Dedifferentiated amniotic fluid mesenchymal stem cell (primary cell): Measurements from ENCODE around the gene CORO6.

Experiments used
- DNase-seq: peaks from one replicate; pipeline ENCODE4 v3.0.0-alpha.2; 2016; ENCODE audit errors: extremely low spot score

Gene CORO6

DNA sequence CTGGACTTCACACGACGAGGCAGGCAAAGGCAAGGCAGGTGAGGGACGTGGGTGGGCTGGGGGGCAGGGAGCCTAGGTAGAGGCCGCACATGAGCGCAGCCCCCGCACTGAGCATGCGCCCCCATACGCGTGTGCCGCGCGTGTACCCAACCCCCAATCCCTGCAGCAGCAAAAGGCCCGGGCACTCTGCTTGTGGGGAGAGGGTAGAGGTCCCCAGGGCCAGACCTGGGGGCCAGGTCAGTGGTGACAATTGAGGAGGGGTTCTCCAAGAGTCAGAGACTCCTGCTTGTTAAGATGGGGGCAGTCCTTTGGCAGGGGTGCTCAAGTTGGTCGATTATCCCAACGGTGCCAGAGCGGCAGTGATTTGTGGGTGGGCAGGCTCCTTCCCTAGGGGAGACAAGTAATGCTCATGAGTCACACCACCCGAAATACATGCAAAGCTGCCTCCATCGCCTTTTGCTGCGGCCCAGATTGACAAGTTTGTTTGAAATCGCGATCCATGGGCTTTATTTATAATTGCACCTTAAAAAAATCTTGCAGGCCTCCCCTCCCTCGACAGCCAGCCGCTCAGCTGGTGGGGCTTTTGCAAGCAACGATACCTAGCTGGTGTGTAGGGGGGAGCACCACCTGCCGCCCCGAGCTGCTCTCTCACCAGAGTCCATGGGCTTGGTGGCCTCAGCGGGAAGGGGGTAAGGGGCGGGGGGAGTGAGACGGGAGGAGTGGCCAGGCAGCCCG, 32.1 kb downstream of the CORO6 start:
- no peak for DNase-seq

DNA sequence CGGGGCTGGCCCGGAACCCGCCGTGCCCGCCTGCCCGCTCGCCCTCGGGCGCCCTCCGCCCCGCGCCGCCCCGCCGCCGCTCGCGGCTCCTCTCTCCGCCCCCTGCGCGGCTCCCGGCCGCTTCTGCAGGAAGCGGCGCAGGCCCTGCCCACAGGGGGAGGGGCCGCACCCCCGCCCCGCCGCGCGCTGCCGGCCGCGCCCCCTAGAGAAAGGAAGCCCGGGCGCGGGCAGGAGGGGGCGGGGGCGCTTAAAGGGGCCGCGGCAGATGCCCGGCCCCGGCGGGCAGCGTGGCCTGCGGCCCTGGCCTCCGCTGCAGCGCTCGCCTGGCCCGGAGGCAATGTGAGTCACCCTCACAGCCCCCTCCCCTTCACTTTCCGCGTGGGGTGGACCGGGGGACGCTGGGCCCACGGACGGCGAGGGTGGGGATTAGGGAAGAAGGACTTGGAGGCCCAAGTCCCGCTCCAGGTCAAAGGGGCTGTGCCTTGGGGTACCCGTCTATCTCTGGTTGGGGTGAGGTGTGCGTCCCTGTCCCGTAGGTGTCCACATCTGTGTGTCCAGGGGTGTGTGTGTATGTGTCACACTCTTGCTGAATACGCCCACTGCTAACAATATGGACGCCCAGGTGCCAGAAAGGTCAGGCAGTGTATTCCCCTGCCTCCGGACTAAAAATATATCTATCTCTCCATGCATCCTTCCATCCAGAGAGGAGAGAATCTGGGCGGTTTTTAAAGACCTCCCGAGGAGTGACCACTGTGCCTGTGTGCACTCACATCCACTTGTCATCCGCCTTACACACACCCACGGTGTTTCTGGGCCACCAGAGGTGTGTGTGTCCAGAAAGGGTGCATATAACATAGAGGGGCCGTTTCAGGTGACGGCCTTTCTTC, 32.9 kb downstream of the CORO6 start, which contains the start of gene GIT1:
TSS of gene GIT1 (minus strand) at position 125 of the 887 bp plus-strand sequence. CDS start 270 bp downstream, outside the sequence.
- DNase-seq = peak; percentile 73

DNA sequence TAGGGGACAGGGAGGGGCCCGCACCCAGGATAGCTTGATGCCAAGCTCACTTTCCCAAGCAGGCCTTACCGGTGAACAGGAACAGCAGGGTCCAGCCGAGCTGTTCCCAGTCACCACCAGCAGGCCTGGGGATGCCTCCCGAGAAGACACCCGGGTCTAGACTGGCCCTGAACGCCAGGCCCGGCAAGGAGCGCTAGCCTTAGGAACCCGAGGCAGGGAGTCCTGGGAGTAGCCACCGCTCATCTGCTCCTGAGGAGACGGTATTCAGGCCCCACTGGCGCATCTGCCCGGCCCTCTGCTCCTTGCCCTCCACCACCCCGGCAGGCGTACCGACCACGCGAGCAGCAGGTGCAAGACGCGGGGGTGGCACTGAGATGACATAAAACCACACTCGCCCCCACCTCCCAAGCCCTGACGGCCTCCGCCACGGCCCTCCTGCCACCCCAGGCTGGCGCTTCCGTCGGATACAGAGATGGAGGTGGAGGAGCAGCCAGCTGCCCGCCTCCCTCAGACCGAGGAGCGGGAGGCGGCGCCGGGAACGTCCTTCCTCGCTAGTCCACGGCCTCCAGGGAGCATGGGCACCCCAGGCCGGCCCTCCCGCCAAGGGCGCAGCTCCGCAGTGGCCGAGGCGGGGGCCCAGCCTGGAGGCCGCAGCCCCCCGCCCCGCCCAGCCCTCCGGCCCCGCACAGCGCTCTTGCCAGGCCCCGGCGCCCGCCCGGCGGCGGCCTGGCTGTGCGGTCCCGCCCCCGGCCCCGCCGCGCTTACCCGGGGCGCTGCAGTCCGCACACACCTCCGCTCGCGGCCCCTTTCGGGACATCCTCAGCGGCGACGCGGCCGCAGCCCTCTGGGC, 33.9 kb downstream of the CORO6 start:
- DNase-seq = no peak

DNA sequence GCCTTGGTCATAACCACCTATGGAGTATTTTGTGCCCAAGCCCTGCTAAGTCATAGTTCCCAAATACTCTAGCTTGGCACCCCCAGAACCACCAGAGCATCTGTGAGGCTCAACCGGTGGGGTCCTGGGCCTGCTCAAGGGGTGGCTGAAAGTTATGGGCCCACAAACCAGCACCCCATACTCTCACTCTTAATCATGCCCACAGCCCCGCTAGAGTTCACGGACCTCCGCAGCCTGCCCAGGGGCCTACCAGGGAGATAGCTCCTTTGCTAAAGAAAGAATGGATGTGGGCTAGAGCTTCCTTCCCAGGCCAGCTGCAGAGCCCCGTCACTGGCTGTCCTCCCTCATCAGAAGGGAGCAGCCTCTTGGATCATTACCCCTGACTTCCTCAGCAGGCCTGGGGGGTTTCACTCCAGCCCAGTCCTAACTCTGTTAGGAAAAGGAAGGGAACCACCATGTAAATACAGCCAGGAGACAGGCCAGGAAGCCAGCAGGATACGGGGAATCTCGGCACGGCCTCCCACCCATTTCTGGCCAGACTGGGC, 34.6 kb downstream of the CORO6 start:
- DNase-seq = no peak

DNA sequence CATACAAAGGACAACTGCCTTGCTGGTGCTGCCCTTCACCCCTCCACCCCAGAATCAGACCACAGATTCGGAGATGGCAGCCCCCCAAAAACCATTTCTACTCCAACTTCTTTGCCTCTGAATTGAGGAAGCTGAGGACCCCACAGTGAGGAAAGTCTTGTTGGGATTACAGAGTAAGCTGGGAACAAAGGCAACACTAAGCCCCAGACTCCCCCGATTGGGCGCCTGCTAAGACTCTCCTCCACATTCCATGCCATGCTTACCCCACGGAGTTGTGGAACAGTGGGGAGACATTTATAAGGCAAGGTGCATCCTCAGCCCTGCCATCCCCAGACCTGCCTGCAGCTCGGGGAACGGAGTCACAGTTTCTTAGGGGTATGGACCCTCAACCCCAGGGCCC, 35.1 kb downstream of the CORO6 start:
- DNase-seq = no peak

DNA sequence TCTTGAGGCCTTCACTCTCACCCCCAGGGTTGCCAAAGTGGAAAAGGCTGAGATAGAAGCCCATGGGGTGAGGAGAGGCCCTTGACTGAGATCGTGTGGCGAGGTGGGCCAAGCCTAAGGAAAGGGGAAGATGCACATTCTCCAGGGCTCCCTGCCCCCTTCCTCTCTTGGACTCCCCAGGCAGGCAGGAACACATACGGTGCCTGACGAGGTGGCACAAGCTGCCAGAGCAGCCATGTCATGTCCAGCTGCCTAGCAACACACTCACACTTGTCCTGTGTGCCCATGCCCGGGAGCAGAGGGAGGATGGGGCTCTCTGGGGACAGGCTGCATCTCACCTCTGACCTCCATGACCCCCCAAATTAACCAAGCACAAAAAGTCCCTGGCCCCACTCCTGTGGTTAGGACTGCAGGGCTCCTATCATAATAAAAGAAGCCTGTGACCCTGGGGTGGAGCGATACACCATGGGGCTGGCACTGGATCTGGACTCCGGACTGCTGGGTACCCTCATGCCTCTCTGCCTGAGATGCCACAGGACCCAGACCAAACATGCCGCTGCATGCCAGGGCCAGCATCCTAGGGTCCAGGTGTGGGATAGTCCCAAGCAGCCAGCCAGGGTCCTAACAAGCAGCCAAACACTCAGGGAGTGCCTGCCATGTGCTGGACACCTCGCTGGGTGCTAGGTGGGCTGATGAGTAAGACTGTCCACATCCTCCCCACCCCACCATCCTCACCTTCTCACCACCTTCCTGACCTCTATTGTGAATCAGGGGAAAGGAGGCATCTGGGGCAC, 35.8 kb downstream of the CORO6 start:
- no peak for DNase-seq

DNA sequence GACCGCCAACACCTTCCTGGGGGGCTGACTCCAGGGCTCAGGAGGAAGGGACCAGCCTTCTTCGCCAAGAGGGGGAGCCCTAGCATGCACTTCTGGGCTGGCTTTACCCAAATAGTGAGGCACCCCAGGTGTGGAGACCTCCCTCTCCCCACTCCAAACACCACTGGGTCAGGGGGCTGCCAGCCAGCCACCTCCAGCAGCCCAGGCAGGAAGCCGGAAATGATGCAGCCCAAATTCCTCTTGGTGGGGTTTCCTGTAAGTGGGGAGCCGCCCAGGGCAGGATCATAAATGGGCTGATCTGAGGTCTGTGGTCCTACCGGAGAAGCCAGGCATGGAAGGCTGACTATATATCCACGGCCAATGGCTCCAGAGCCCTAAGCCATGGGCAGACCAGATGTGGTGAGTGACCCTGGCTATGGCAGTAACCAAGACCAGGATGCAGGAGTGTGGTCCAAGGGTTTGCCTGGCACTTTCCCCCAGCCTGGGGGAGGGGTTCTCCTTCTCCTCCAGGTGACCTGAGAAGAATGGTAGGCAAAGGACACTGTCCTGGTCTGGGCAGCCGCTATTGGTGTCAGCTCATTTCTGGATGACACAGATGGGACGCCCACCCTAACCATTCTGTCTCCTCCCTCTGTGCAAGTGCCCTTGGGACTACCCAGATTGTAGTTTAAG, 37.5 kb downstream of the CORO6 start:
- no peak for DNase-seq

DNA sequence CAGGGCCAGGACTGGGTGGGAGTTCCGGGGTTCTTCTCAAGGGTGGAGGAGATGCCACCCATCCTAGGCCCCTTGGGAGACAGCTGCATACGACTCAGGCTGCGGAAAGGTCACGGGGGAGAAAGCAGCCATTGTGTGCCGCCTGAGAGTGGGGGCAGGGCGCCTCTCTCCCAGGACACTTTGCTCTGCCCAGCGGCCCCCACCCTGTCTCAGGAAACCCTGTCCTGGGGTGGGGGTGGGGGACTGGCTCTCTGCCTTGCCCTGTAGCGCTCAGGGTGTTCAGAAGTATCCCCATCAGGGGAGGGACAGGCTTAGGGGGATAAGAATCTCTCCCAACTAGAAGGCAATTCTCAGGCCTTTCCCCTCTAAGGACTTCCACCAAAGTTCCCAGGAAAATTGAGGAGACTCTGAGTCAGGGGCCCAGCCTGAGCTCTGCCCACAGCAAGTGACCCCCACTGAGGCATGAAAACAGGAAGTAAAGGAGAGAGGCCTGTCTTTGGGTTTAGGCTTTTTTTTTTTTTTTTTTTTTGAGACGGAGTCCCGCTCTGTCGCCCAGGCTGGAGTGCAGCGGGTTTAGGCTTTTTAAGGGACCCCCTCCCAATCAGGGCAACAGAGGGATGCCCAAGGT, 38.1 kb downstream of the CORO6 start:
- no peak for DNase-seq

DNA sequence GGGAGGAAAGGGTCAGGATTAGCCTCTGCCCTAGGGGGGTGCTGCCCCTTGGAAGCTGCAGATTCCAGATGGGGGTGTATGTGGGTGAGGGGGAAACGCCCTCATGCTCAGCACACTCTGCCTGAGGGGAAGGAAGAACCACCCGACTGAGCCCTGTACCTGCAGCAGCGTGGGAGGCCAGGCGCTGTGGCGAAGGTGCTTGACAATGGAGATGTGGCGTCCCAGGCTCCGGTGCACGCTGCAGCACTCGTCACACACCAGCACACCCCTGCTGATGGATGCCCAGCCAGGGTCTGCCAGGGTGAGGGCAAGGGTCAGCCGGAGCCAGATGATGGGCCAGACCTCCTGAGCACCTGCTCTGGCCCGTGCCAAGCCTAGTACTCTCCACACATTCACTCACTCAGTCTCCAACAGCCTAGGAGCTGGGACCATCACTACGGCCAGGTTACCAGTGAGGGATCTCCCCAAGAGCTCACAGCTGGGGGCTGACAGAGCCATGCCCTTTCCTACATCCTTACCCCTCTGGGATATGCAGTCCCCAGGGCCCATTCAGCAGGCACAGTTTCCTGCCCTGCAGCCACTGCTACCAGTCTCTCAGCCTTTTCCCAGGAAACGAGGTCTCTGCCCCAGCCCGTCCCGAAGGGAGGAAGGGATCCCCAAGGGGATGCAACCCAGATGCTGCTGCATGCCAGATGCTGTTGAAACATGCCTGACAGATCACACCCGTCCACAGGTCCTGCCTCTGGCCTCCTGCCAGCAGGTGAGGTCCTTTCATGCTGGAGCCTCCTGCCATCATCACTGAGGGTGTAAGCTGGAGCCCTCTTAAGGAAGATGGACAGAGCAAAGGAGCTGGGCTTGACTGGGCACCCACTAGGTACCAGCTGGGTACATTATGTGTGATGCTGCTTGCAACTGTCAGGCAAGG, 39.1 kb downstream of the CORO6 start:
- DNase-seq = no peak

DNA sequence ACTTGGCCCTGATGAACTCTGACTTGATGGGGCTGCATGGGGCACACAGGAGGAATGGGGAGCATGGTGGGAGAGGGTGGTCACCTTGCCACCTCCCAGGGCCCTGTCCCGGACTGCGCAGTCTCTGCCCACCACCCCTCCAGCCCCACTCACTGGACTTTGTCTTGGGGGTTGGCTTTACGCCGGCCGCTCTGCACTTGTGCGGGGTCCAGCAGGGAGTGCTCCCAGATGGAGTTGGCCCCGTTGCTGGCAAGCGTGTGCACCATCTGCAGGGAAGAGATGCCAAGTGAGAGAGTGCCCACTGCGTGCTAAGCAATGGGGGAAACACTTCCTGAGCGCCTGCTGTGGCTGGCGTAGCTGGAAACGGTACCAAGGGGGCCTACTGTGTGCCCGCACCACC, 39.9 kb downstream of the CORO6 start:
- no peak for DNase-seq

DNA sequence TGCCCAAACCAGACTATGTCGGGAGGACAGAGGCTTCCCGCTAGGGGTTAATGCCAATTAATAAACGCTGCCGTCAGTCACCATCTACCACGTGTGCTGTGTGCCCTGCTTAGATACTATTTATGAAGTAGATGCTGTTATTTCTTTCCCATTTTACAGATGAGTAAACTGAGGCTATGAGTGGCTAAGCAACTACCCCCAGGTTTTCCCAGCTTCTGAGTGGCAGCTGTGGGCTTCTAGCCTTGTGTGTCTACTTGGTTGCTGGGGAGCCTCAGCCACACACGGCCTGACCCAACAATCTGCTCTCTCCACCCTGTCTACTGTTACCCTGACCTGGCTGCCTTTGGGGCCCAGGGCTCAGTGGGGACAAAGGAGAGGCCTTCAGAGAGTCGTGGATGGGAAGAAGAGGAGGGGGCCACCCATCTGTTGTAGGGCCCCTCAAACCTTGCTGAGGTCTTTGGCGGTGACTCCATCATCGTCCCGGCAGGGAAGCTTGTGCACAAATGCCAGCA, 40.4 kb downstream of the CORO6 start:
- DNase-seq = no peak

DNA sequence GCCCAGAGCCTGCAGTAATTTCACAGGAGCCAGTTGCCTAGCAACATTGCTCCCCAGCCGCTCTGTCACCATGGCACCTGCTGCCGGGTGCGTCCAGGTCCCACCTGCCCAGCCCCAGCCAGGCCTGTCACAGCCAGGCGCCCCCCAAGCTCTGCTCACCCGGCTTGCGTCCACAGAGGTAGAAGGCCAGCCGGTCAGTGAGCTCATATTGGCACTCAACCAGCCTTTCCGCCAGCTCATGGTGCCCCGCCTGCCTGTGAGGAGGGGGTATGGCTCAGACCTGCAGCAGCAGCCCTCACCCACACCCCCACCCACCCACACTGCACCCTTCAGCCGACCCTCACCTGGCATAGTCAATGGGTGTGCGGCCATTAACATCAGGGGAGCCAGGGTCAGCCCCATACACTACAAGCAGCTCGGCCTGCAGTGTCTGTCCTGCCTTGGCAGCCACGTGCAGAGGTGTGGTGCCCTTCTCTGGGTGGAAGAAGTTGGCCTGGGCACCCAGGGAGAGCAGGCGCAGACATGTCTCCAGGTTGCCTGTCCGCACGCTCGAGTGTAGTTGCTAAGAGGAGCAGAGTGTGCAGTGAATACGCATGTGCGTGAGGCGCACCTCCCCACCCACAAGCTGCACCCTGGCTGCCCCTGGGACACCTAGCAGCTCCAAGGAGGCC, 41.0 kb downstream of the CORO6 start:
- no peak for DNase-seq

DNA sequence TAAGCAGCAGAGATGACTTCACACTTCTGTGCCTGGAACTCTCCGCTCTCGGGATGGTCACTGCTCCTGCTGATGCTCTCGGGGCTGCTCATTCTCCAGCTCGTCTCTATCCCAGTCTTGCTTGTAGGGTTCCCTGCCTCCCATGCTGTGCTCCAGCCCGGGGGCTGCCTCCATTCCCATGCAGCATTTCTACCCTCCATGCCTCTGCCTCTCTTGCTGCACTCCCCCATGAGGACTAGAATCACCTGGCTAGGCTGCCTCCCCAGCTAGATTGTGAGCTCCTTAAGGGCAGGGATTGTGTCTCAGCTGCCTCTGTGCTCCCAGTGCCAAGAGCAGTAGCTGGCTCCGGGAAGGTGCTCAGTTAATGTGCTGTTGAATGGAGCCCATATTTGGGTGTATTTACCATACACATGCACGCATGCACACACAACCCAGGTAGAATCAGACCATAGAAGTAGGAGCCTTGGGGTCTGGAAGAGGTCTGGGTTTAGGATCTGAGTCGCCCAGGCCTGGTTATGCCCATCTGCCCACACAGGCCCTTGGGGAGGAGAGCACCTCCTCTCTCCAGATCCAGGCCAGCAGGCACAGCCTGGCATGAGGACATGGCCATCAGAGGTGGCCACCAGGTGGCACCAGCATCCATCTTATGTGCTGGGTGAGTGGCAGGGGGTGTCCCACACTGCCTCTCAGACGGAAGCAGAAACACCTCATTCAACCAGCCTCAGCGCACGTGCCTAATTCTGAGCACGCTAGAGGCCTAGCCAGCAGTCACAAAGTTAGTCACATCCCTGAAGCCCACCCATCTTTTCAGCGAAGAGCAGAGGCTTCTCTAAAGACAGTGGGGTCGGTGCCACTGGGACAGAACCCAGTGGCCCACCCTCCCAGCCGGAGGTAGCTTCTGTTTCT, 42.6 kb downstream of the CORO6 start:
- peak; percentile 62 for DNase-seq

DNA sequence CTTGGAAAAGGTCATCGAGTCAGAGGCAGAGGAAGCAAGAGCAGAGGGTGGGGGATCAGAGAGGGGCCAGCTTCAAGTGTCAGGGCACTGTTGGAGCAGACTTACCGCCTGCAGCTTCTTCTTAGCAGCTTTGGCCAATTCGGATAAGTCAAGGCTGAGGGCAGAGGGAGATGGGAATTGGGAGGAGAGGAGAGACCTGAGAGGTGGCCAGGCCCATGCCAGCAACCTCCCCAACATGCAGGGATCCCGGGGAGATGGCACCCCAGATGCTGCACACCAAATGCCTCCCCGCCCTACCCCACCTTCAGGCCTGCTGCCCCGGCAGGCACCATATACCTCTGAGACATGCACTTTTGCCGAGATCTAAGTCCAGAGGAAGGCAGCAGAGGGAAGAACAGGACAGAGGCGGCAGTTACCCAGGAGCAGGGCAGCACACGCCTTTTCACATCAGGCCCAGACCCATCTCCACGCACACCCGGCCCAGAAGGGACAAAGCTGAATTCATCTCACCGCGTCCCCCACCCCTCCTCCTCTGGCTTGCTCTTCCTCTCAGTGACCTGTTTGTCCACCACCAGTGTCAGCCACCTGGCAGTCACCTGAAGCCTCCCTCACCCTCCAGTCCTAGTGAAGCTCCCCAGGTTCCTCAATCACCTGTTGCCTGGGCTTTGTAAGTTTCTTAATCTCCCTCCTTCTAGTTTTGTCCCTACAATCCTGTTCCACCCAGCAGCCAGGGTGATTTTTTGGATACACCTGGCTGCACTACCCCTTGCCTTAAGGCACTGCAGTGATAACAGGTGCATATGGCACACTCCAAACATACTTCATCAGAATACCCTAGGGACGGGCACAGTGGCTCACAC, 43.9 kb downstream of the CORO6 start:
- DNase-seq = no peak

DNA sequence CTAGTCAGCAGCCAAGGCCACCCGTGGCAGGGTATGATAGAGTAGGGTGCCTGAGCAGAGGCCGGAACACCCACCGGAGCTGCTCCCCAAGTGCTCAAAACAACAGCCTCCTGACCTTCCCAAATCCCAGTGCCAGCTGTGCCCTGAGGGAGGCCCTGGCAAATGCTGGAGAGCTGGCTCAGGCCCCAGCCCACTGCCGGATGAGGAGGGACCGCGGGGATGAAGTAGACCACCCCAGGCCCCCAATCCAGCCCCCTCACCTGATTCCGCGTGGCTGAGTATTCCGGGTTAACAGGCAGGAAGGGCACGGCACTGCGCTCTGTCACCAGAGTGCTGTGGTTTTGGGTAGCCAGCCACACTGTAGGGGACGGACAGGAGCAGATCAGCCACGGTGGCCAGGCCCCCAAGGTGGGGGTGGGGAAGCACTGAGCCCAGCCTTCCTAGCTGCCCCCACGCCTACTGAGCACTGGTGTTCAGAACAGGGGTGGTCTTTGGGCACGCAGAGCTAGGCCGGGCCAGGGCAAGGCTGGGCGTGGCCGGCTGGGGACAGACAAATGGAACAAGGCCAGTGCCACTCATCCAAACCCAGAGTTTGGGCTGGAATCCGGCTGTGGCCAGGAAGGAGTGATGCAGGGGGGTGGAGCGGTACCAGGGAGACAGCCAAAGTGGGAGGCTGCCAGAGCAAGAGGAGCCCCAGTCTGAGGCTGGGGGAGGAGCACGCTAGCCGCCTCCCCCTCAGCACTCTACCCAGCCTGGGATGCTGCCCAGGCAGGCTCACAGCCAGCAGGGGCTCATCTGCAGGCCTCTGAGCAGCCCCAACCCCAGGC, 45.1 kb downstream of the CORO6 start:
- no peak for DNase-seq
